Mammary epithelial cell (primary cell): ENCODE data around the gene NRDC.

ENCODE experiments used
- EZH2 ChIP-seq: IDR thresholded peaks from 2 replicates; pipeline ENCODE4 v1.6.1; 2012; ENCODE audit warnings: low read length, inconsistent platforms, borderline replicate concordance
- TF ChIP-seq, protein P1 (sequence below), 2 donors: IDR thresholded peaks in 1 of 2; conservative IDR thresholded peaks in 1 of 2; 2 replicates each; pipeline ENCODE4 v1.5.1; 2011 to 2012; ENCODE audit warnings: inconsistent platforms in 2 of 2, low read length in 2 of 2, mild to moderate bottlenecking in 2 of 2, control low read depth in 1 of 2, low read depth in 1 of 2; ENCODE audit not compliant: insufficient read depth in 1 of 2; ENCODE audit errors: extremely low read depth in 1 of 2

DNA sequence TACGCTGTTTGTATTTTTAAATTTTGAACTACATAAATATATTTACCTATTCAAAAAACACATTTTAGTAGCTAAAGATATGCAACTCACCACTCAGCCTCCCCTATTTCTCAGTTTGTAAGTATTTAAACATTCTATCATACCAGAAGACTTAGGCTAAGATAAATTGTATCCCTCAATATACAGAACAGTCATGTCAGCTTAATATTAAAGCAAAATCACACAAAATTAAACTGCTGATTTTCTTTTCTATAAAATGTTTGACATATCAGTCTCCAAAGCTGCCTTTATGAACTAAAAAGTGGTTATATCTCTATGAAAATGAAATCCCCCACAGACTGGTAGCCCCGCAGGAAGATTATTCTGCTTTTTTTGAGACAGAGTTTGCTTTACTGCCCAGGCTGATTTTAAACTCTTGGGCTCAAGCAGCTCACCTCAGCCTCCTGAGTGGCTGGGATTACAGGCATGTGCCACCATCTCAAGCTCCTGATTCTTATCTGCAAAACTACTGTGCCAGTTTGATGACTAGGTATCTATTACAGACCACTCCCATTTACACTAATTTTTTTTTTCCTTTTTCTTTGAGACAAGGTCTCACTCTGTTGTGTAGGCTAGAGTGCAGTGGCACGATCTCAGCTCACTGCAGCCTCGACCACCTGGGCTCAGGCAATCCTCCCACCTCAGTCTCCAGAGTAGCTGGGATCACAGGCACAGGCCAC lies 37.6 kb downstream of the NRDC start:
- TF ChIP-seq, protein P1, sequence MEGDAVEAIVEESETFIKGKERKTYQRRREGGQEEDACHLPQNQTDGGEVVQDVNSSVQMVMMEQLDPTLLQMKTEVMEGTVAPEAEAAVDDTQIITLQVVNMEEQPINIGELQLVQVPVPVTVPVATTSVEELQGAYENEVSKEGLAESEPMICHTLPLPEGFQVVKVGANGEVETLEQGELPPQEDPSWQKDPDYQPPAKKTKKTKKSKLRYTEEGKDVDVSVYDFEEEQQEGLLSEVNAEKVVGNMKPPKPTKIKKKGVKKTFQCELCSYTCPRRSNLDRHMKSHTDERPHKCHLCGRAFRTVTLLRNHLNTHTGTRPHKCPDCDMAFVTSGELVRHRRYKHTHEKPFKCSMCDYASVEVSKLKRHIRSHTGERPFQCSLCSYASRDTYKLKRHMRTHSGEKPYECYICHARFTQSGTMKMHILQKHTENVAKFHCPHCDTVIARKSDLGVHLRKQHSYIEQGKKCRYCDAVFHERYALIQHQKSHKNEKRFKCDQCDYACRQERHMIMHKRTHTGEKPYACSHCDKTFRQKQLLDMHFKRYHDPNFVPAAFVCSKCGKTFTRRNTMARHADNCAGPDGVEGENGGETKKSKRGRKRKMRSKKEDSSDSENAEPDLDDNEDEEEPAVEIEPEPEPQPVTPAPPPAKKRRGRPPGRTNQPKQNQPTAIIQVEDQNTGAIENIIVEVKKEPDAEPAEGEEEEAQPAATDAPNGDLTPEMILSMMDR (conservative IDR thresholded peaks at IDR 0.05 in 1 of 2, IDR thresholded peaks at IDR 0.05 in 1 of 2; ENCODE audit: extremely low read depth in 1 of 2, insufficient read depth in 1 of 2, low read depth in 1 of 2, low read length in 2 of 2), result no peak
- TF ChIP-seq EZH2, result no peak
